Spleen (tissue), 7 donors: ENCODE measurements around the gene OPRM1.

ENCODE experiments used
- CTCF ChIP-seq, 11 experiments: fragments of 200-600 bp in 7 of 11; fragments of 450-650 bp in 4 of 11; sonication (generic) in 4 of 11; IDR thresholded peaks in 8 of 11; conservative IDR thresholded peaks in 3 of 11; 1 replicate in 7 of 11; 2 replicates in 4 of 11; pipeline versions ENCODE4 v1.4.0 to v1.8.0; 2016 to 2021; ENCODE audit warnings: antibody characterized with exemption in 11 of 11, inconsistent platforms in 4 of 11, mild to moderate bottlenecking in 1 of 11
- POLR2AphosphoS5 ChIP-seq, 3 donors: sonication (generic); formaldehyde crosslinking; IDR thresholded peaks; one replicate each; pipeline ENCODE4 v1.5.1; 2017; ENCODE audit warnings: antibody characterized with exemption in 3 of 3
- donor health status: DM: no; HTN: no; CAD: no; lungs with moderate emphysema.
- donor health status: DM: no; HTN: no; CAD: no.
- donor health status: DM: no; HTN: no; CAD: no.

- TF ChIP-seq POLR2AphosphoS5 (IDR thresholded peaks at IDR 0.05) (no peak), CTCF (IDR thresholded peaks at IDR 0.05 in 8 of 11, conservative IDR thresholded peaks at IDR 0.05 in 3 of 11) (no peak)
These were observed 56.5 kb downstream of the OPRM1 start for GRCh38 chr6:154095571-154095970.
